ENCODE measurements around the gene CD247.

DNA sequence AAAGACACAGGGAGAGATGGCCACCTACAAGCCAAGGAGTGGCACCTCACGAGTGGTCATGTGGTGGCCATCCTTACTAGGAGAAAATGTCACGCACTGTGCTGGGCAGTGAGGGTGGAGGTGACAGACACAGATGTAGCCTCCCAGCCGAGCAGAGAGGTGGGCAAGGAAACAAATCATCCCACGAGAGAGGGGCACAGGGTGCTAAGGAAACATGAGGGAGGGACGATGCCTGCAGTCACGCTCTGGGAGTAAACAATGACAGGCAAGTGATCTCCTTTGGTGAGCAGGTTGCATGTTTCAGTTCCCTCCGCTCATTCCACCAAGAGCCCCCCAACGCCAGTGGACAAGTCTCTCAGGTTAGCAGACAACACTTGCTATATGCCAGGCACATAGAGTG lies 65.8 kb downstream of the CD247 start:
- TF ChIP-seq POLR2AphosphoS2 (conservative IDR thresholded peaks at IDR 0.05; ENCODE audit: low read length) (no peak), RAD21 (conservative IDR thresholded peaks at IDR 0.05 in 1 of 2, IDR thresholded peaks at IDR 0.05 in 1 of 2) (no peak), ESRRA (IDR thresholded peaks at IDR 0.05; ENCODE audit: borderline replicate concordance, low read length) (no peak), POLR2A (IDR thresholded peaks at IDR 0.05; ENCODE audit: low read length) (0 out of 2 replicates have a peak, but pooled peaks have one; percentile 12), RCOR1 (IDR thresholded peaks at IDR 0.05; ENCODE audit: low read depth, low read length) (no peak), PHF8 (IDR thresholded peaks at IDR 0.05; ENCODE audit: borderline replicate concordance, low read depth) (no peak), JUN (IDR thresholded peaks at IDR 0.05) (no peak), CHD2 (IDR thresholded peaks at IDR 0.05; ENCODE audit: low read length, partially characterized antibody) (no peak), RFX5 (IDR thresholded peaks at IDR 0.05) (no peak)
- TF ChIP-seq, protein P1, sequence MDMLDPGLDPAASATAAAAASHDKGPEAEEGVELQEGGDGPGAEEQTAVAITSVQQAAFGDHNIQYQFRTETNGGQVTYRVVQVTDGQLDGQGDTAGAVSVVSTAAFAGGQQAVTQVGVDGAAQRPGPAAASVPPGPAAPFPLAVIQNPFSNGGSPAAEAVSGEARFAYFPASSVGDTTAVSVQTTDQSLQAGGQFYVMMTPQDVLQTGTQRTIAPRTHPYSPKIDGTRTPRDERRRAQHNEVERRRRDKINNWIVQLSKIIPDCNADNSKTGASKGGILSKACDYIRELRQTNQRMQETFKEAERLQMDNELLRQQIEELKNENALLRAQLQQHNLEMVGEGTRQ (IDR thresholded peaks at IDR 0.05): no peak
- TF ChIP-seq, protein P2, sequence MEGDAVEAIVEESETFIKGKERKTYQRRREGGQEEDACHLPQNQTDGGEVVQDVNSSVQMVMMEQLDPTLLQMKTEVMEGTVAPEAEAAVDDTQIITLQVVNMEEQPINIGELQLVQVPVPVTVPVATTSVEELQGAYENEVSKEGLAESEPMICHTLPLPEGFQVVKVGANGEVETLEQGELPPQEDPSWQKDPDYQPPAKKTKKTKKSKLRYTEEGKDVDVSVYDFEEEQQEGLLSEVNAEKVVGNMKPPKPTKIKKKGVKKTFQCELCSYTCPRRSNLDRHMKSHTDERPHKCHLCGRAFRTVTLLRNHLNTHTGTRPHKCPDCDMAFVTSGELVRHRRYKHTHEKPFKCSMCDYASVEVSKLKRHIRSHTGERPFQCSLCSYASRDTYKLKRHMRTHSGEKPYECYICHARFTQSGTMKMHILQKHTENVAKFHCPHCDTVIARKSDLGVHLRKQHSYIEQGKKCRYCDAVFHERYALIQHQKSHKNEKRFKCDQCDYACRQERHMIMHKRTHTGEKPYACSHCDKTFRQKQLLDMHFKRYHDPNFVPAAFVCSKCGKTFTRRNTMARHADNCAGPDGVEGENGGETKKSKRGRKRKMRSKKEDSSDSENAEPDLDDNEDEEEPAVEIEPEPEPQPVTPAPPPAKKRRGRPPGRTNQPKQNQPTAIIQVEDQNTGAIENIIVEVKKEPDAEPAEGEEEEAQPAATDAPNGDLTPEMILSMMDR (IDR thresholded peaks at IDR 0.05): no peak
- TF ChIP-seq, protein P3, sequence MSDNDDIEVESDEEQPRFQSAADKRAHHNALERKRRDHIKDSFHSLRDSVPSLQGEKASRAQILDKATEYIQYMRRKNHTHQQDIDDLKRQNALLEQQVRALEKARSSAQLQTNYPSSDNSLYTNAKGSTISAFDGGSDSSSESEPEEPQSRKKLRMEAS (IDR thresholded peaks at IDR 0.05): no peak
- TF ChIP-seq, protein P4, sequence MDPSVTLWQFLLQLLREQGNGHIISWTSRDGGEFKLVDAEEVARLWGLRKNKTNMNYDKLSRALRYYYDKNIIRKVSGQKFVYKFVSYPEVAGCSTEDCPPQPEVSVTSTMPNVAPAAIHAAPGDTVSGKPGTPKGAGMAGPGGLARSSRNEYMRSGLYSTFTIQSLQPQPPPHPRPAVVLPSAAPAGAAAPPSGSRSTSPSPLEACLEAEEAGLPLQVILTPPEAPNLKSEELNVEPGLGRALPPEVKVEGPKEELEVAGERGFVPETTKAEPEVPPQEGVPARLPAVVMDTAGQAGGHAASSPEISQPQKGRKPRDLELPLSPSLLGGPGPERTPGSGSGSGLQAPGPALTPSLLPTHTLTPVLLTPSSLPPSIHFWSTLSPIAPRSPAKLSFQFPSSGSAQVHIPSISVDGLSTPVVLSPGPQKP (IDR thresholded peaks at IDR 0.05; ENCODE audit: low read depth, low read length): no peak
